SU-DHL-6 (cell line): ENCODE measurements around the gene CLBA1.
A peak's percentile ranks its signal among the peaks of the same experiment; 100 is the strongest.

Experiments
- H2AFZ ChIP-seq: fragments of 200-600 bp; sonication (generic); 2 replicates; pipeline ENCODE4 v1.6.1; 2014; ENCODE audit warnings: low read depth, mild to moderate bottlenecking, moderate library complexity, mixed read lengths, antibody characterized with exemption, low read length; ENCODE audit not compliant: severe bottlenecking
- H3F3A ChIP-seq: fragments of 200-600 bp; shearing (Covaris generic); 2 replicates; pipeline ENCODE4 v1.6.0; 2016; ENCODE audit warnings: antibody characterized with exemption, mild to moderate bottlenecking; ENCODE audit not compliant: insufficient read depth
- H3K27ac ChIP-seq: fragments of 200-600 bp; sonication (generic); 2 replicates; pipeline ENCODE4 v1.5.1; 2016; ENCODE audit warnings: low read depth, mild to moderate bottlenecking, low read length, moderate library complexity, mixed read lengths
- H3K27me3 ChIP-seq: fragments of 200-600 bp; sonication (generic), shearing (Covaris generic); 2 replicates; pipeline ENCODE4 v1.6.0; 2014; ENCODE audit warnings: mild to moderate bottlenecking, low read length
- H3K36me3 ChIP-seq: fragments of 200-600 bp; sonication (generic); 2 replicates; pipeline ENCODE4 v1.6.1; 2014; ENCODE audit warnings: mild to moderate bottlenecking, low read length, mixed read lengths
- H3K4me2 ChIP-seq: fragments of 300-600, 200-600 bp; shearing (Covaris generic), sonication (generic); 2 replicates; pipeline ENCODE4 v1.6.0; 2014; ENCODE audit warnings: low read length, low read depth, mild to moderate bottlenecking; ENCODE audit not compliant: poor library complexity, severe bottlenecking
- H3K4me3 ChIP-seq: fragments of 200-600 bp; sonication (generic); 2 replicates; pipeline ENCODE4 v1.5.1; 2014; ENCODE audit warnings: antibody characterized with exemption, low read length, mild to moderate bottlenecking, mixed read lengths; ENCODE audit not compliant: insufficient read depth, poor library complexity, severe bottlenecking
- H3K79me2 ChIP-seq: fragments of 200-600 bp; sonication (generic); 2 replicates; pipeline ENCODE4 v1.6.1; 2014; ENCODE audit warnings: mild to moderate bottlenecking, low read length, moderate library complexity; ENCODE audit not compliant: insufficient read depth
- H3K9ac ChIP-seq: fragments of 200-600 bp; sonication (generic); 2 replicates; pipeline ENCODE4 v1.7.0; 2014; ENCODE audit warnings: mild to moderate bottlenecking, low read length
- H3K9me2 ChIP-seq: fragments of 200-600 bp; sonication (generic); replicated peaks from 2 replicates; pipeline ENCODE4 v1.6.1; 2014; ENCODE audit warnings: low read length; ENCODE audit not compliant: insufficient read depth
- H3K9me3 ChIP-seq: fragments of 200-600 bp; sonication (generic); 2 replicates; pipeline ENCODE4 v1.6.1; 2014; ENCODE audit warnings: low read length, mixed read lengths; ENCODE audit not compliant: insufficient read depth
- H4K20me1 ChIP-seq: fragments of 200-600 bp; sonication (generic); 2 replicates; pipeline ENCODE4 v1.6.1; 2014; ENCODE audit warnings: low read depth, mild to moderate bottlenecking, antibody characterized with exemption, low read length, moderate library complexity, mixed read lengths
- EZH2phosphoT487 ChIP-seq: fragments of 200-600 bp; sonication (generic), shearing (Covaris generic); conservative IDR thresholded peaks from 2 replicates; pipeline ENCODE4 v1.6.1; 2018; ENCODE audit warnings: mild to moderate bottlenecking, antibody characterized with exemption, low read length, moderate library complexity, mixed read lengths
- TF ChIP-seq, protein P1 (sequence below): fragments of 200-600 bp; sonication (generic); IDR thresholded peaks from one replicate; pipeline ENCODE4 v1.5.1; 2017; ENCODE audit warnings: antibody characterized with exemption, mild to moderate bottlenecking, low read length, moderate library complexity; ENCODE audit not compliant: insufficient read depth, poor library complexity, severe bottlenecking

The CLBA1 gene

DNA sequence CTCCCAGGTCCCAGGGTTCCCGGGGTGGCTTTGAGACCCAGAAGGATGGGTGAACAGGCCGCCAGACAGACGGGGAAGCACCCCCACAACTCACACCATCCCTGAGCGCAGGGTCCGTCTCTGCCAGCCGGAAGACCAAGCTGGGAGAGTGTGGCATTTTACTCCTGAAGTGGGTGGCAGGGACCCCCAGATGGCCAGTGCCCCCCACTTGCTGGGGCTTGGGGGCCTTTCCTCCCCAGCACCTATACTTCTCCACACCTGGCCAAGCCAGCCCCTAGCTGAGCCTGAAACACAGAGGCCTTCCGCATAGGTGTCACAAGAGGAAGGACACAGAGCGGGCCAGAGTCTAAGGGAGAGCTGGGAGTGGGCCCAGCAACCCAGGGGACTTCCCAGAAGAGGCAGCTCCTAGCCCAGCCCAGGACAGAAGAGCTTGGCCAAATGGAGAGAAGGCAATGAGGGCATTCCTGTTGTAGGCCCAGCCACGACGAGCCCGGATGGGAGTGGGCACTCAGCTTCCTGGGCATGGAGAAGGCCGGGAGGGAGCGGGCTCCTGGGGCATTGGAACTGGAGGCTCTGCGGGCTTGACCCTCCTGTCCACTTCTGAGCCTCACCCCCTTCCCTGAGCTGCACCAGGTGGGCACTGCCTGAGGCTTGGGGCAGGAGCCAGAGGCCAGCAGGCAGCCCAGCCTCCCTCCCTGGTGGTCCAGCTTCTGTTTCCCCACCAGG, 10.8 kb upstream of the CLBA1 start:
- Histone ChIP-seq H4K20me1 (no peaks in the 10 kb centered on the region), H3K9me3 (no peaks in the 10 kb centered on the region), H3K27ac (no peak overlapping the region), H3K4me3 (no peak overlapping the region), H3K9ac (no peak overlapping the region), H3K79me2 (no peaks in the 10 kb centered on the region), H3K4me2 (no peak overlapping the region), H3K27me3 (no peaks in the 10 kb centered on the region), H3K9me2 (no peaks in the 10 kb centered on the region), H3F3A (no peaks in the 10 kb centered on the region), H2AFZ (no peak overlapping the region), H3K36me3 (no peaks in the 10 kb centered on the region)
- TF ChIP-seq, protein P1, sequence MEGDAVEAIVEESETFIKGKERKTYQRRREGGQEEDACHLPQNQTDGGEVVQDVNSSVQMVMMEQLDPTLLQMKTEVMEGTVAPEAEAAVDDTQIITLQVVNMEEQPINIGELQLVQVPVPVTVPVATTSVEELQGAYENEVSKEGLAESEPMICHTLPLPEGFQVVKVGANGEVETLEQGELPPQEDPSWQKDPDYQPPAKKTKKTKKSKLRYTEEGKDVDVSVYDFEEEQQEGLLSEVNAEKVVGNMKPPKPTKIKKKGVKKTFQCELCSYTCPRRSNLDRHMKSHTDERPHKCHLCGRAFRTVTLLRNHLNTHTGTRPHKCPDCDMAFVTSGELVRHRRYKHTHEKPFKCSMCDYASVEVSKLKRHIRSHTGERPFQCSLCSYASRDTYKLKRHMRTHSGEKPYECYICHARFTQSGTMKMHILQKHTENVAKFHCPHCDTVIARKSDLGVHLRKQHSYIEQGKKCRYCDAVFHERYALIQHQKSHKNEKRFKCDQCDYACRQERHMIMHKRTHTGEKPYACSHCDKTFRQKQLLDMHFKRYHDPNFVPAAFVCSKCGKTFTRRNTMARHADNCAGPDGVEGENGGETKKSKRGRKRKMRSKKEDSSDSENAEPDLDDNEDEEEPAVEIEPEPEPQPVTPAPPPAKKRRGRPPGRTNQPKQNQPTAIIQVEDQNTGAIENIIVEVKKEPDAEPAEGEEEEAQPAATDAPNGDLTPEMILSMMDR: no peak
- no peak for TF ChIP-seq EZH2phosphoT487

GRCh38 chr14:104975481-104976197, 9.9 kb upstream of the CLBA1 start:
- H3K9me3 ChIP-seq: no peaks in the 10 kb centered on the region
- H3K79me2 ChIP-seq: no peaks in the 10 kb centered on the region
- H2AFZ ChIP-seq: no peak overlapping the region
- TF ChIP-seq EZH2phosphoT487: no peak
- TF ChIP-seq, protein P1: no peak
- no peak overlapping the region for H3K4me2 ChIP-seq
- H3K27me3 ChIP-seq: no peaks in the 10 kb centered on the region
- no peaks in the 10 kb centered on the region for H3F3A ChIP-seq
- H3K9me2 ChIP-seq: no peaks in the 10 kb centered on the region
- no peak overlapping the region for H3K9ac ChIP-seq
- H3K27ac ChIP-seq: no peak overlapping the region
- no peak overlapping the region for H3K4me3 ChIP-seq
- no peaks in the 10 kb centered on the region for H4K20me1 ChIP-seq
- no peaks in the 10 kb centered on the region for H3K36me3 ChIP-seq

DNA sequence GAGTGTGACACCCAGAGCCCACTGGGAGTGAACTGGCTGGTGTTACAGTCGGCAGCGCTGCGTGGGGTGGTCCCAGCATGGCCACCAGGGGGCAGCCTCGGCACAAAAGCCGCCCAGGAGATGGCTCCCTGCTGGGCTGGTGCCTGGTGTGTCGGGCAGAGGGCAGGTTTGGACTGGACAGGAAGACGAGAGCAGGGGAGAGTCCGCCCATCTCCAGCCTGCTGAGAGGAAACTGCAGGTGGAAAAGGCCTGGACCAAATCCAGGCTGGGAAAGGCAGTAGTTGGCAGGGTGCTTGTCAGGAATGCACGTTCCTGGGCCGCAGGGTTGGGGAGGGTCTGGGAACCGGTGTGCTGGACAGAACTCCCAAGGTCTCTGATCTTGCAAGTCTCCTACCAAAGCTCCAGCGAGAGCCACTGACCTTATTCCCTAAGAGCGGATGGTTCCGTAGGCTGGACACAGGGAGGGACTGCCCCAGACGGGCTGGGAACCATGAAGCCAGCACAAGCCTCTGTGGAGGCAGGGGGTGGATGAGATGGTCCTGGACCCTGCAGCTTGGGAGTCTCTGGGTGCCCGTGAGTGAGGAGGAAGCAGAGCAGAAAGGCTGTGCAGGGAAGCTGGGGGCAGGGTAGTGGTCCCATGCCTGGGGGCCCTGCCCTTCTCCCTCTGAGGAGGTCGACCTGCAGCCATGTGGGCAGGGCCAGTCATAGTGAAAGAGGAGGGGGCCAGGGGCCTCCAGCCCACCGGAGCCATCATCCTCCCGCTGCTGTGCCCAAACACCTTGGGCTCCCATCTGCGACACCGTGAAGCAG, 9.2 kb upstream of the CLBA1 start:
- Histone ChIP-seq H3K79me2 (no peaks in the 10 kb centered on the region), H3K4me2 (no peak overlapping the region), H3F3A (no peaks in the 10 kb centered on the region), H3K9ac (no peak overlapping the region), H3K27me3 (no peaks in the 10 kb centered on the region), H3K9me2 (no peaks in the 10 kb centered on the region), H4K20me1 (no peaks in the 10 kb centered on the region), H3K4me3 (no peak overlapping the region), H2AFZ (no peak overlapping the region), H3K27ac (no peak overlapping the region), H3K36me3 (no peaks in the 10 kb centered on the region), H3K9me3 (no peaks in the 10 kb centered on the region)
- TF ChIP-seq EZH2phosphoT487: no peak
- TF ChIP-seq, protein P1: peak; percentile 88
